Diencephalon (tissue), 1 donor: ENCODE data around the gene GNGT1. TPM values are rescaled to one million over a fixed set of nuclear protein-coding genes. Genes with fewer than 3 reads are reported as not detected.

Source experiments
- small RNA-seq: library from RNA; depleted of rRNA; stranded (forward); fragments of <200 nt; gene quantifications from one replicate; pipeline ENCODE3, GENCODE V24; 2014
- total RNA-seq: library from RNA; depleted of rRNA; stranded (reverse); fragments of >200 nt; gene quantifications from one replicate; pipeline ENCODE4 v1.2.3, GENCODE V29; 2014

Gene GNGT1
- total RNA-seq, result not detected

DNA sequence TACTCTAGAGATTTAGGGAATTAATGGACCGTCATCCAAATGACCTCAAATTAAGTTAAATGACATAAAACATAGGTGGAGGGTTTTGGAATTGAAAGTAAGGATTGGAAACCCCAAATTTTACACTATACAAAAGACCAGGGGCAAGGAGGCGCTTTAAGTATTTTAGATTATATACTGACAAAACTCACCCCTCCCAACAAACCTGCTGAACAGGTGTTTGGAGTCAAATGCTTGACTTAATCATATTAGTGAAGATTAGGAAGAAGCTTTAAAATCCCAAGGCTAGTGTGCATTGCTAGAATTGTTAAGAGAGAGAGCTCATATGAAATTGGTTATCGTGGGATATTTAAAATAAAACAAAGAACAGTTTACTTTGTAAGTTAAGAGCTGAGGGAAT, at the start of gene GNGT1:
Gene GNGT1 (plus strand): TSS at position 301 of the 400 bp plus-strand sequence. CDS start 180 bp downstream, outside the sequence.

DNA sequence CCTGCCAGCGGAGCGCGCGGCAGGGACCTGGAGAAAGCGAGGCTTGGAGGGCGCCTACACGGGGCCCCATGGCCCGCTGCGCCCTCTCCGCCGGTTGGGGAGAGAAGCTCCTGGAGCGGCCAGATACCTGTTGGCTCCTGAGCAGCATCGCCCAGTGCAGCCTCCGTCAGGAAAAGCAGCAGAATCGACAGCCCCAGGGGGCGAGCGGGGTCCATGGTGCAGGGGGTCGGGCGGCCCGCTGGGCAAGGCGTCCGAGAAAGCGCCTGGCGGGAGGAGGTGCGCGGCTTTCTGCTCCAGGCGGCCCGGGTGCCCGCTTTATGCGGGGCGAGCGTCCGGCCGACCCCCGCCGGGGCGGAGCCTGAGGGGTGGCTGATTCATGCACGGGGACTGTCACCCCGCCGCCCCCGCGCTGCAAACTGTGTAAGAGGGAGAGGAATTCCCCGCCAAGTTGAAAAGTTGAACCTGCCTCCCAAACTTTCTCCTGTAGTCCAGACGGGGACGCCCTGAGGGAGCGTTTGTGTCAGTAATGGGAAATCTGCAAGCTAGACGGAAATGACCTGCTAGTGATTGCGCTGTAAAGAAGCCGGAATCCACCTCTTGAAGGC, 15.8 kb upstream of the GNGT1 start, which contains the start of gene TFPI2:
Gene TFPI2 (minus strand): TSS at position 290 of the 605 bp plus-strand sequence. CDS start 75 bp downstream, at position 215.

DNA sequence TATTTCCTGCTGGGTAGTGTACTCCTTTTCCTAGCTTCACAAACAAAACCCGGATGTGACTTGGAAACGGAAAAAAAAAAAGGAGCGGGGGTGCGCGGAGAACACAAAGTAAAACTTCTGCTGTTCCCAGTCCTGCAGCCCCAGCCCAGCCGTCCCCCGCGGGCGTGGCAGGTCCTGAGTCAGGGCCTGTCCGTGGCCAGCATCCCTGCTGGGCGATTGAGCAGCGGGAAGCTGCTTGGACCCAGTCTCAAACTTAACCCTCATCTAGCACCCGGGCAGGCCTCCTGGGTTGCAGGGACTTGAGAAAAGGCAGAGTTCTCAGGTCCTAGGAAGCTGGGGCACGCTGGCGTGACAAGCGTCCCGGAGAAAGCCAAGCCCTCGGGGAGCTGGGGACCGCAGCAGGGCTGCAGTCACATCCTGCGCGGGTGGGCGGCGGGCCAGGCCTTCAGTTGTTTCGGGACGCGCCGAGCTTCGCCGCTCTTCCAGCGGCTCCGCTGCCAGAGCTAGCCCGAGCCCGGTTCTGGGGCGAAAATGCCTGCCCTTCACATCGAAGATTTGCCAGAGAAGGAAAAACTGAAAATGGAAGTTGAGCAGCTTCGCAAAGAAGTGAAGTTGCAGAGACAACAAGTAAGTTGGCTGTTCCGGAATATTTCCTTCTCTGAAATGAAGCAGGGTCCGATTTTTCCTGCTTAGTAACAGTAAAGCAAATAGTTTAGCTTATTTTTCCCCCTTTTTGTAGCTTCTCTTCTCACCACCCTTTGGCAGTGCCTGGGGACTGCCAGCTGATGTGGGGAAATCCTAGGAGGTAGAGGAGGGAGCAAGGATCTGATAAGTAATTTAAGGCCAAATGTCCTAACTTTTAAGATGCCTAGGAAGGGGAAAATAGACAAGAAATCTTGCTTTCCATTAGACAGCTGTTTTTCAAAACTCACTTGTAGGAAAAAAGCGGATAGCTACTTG, 15.5 kb downstream of the GNGT1 start, which contains the start of gene GNG11:
Gene GNG11 (plus strand): TSS at position 129 of the 960 bp plus-strand sequence. CDS start 403 bp downstream, at position 532.

Small RNA genes within 50 kb of the gene (small RNA-seq; reads per million reads assigned to genes)
- gene AC002076.2, result not detected

Other genes starting within 250 kb of the GNGT1 start
- 0.92 TPM for gene TFPI2, start 15.8 kb upstream of the GNGT1 start, total RNA-seq
- 6.5 TPM for gene GNG11, start 15.2 kb downstream of the GNGT1 start, total RNA-seq
- gene BET1, start 97.8 kb downstream of the GNGT1 start, total RNA-seq, result 28.4 TPM